HL-60 (cell line): Measurements from ENCODE around the gene AHRR.

Experiments
- GABPA ChIP-seq: IDR thresholded peaks from 2 replicates; pipeline ENCODE4 v1.6.1; 2012; ENCODE audit warnings: low read depth
- POLR2AphosphoS5 ChIP-seq: IDR thresholded peaks from 2 replicates; pipeline ENCODE4 v1.6.1; 2012; ENCODE audit warnings: low read depth
- TF ChIP-seq, protein P1 (sequence below): IDR thresholded peaks from one replicate; pipeline ENCODE4 v1.5.1; 2011; ENCODE audit warnings: low read length, control low read depth, inconsistent platforms; ENCODE audit not compliant: insufficient read depth
- TF ChIP-seq, protein P2 (sequence below): IDR thresholded peaks from 2 replicates; pipeline ENCODE4 v1.6.1; 2012; ENCODE audit warnings: low read depth; ENCODE audit not compliant: insufficient replicate concordance

DNA sequence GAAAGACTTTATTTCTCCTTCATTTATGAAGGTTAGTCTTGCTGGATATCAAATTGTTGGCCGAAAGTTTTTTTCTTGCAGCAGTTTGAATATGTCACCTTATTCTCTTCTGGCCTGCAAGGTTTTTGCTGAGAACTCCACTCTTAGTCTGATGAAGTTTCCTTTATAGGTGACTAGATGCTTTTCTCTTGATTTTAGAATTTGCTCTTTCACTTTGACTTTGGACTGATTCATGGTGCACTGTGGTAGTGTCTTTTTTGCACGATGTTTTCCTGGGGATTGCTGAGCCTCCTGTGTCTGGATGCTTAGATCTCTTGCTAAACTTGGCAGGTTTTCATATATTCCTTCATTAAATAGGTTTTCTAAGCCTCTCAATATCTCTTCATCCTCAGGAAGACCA, 12.4 kb downstream of the AHRR start:
- TF ChIP-seq, protein P1, sequence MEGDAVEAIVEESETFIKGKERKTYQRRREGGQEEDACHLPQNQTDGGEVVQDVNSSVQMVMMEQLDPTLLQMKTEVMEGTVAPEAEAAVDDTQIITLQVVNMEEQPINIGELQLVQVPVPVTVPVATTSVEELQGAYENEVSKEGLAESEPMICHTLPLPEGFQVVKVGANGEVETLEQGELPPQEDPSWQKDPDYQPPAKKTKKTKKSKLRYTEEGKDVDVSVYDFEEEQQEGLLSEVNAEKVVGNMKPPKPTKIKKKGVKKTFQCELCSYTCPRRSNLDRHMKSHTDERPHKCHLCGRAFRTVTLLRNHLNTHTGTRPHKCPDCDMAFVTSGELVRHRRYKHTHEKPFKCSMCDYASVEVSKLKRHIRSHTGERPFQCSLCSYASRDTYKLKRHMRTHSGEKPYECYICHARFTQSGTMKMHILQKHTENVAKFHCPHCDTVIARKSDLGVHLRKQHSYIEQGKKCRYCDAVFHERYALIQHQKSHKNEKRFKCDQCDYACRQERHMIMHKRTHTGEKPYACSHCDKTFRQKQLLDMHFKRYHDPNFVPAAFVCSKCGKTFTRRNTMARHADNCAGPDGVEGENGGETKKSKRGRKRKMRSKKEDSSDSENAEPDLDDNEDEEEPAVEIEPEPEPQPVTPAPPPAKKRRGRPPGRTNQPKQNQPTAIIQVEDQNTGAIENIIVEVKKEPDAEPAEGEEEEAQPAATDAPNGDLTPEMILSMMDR = no peak
- TF ChIP-seq POLR2AphosphoS5 = no peak
- TF ChIP-seq GABPA = no peak
- TF ChIP-seq, protein P2, sequence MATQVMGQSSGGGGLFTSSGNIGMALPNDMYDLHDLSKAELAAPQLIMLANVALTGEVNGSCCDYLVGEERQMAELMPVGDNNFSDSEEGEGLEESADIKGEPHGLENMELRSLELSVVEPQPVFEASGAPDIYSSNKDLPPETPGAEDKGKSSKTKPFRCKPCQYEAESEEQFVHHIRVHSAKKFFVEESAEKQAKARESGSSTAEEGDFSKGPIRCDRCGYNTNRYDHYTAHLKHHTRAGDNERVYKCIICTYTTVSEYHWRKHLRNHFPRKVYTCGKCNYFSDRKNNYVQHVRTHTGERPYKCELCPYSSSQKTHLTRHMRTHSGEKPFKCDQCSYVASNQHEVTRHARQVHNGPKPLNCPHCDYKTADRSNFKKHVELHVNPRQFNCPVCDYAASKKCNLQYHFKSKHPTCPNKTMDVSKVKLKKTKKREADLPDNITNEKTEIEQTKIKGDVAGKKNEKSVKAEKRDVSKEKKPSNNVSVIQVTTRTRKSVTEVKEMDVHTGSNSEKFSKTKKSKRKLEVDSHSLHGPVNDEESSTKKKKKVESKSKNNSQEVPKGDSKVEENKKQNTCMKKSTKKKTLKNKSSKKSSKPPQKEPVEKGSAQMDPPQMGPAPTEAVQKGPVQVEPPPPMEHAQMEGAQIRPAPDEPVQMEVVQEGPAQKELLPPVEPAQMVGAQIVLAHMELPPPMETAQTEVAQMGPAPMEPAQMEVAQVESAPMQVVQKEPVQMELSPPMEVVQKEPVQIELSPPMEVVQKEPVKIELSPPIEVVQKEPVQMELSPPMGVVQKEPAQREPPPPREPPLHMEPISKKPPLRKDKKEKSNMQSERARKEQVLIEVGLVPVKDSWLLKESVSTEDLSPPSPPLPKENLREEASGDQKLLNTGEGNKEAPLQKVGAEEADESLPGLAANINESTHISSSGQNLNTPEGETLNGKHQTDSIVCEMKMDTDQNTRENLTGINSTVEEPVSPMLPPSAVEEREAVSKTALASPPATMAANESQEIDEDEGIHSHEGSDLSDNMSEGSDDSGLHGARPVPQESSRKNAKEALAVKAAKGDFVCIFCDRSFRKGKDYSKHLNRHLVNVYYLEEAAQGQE = no peak
